Mesenchymal stem cell (in vitro differentiated cells and primary cell): ENCODE data around the gene PCMTD2.
A peak's percentile ranks its signal among the peaks of the same experiment; 100 is the strongest.

ENCODE experiments used
- DNase-seq: peaks from one replicate; pipeline ENCODE4 v3.0.0-alpha.2; 2013
- H2AFZ ChIP-seq: one replicate; pipeline ENCODE4 v1.6.1; 2013; ENCODE audit warnings: low read depth, mild to moderate bottlenecking, control low read depth, inconsistent platforms, low read length, moderate library complexity
- H2AK5ac ChIP-seq: 2 replicates; pipeline ENCODE4 v1.6.1; 2013; ENCODE audit warnings: low read length, moderate library complexity, mild to moderate bottlenecking, inconsistent platforms; ENCODE audit not compliant: severe bottlenecking
- H2BK120ac ChIP-seq: one replicate; pipeline ENCODE4 v1.6.1; 2013; ENCODE audit warnings: low read depth, mild to moderate bottlenecking, inconsistent platforms, low read length, moderate library complexity
- H2BK12ac ChIP-seq, 2 experiments: one replicate each; pipeline ENCODE4 v1.6.1; 2013; ENCODE audit warnings: inconsistent platforms in 2 of 2, low read length in 2 of 2, mild to moderate bottlenecking in 2 of 2, moderate library complexity in 2 of 2, control low read depth in 1 of 2
- H2BK15ac ChIP-seq: one replicate; pipeline ENCODE4 v1.6.1; 2013; ENCODE audit warnings: mild to moderate bottlenecking, low read depth, inconsistent platforms; ENCODE audit not compliant: poor library complexity, severe bottlenecking
- H2BK5ac ChIP-seq: 2 replicates; pipeline ENCODE4 v1.6.1; 2013; ENCODE audit warnings: low read depth, mild to moderate bottlenecking, low read length, control low read depth, inconsistent platforms; ENCODE audit not compliant: poor library complexity, severe bottlenecking
- H3K14ac ChIP-seq, 2 experiments: one replicate each; pipeline ENCODE4 v1.6.1; 2013; ENCODE audit warnings: inconsistent platforms in 2 of 2, low read length in 2 of 2, control low read depth in 1 of 2, mild to moderate bottlenecking in 1 of 2, moderate library complexity in 1 of 2
- H3K18ac ChIP-seq, 2 experiments: one replicate each; pipeline ENCODE4 v1.6.1; 2013; ENCODE audit warnings: inconsistent platforms in 2 of 2, low read length in 2 of 2, control low read depth in 1 of 2, low read depth in 1 of 2, mild to moderate bottlenecking in 1 of 2
- H3K23ac ChIP-seq, 2 experiments: one replicate each; pipeline ENCODE4 v1.6.1; 2013; ENCODE audit warnings: inconsistent platforms in 2 of 2, low read length in 2 of 2, mild to moderate bottlenecking in 2 of 2, moderate library complexity in 2 of 2, control low read depth in 1 of 2
- H3K27ac ChIP-seq: 2 replicates; pipeline ENCODE4 v1.5.1; 2013; ENCODE audit warnings: mild to moderate bottlenecking, moderate library complexity, low read length, control low read depth, inconsistent platforms; ENCODE audit not compliant: poor library complexity, severe bottlenecking
- H3K27me3 ChIP-seq, 2 experiments: 2 replicates each; pipeline versions ENCODE4 v1.6.1 to v1.7.0; 2013; ENCODE audit warnings: low read length in 2 of 2, mild to moderate bottlenecking in 2 of 2, moderate library complexity in 2 of 2, control low read depth in 1 of 2, inconsistent platforms in 1 of 2; ENCODE audit not compliant: control insufficient read depth in 1 of 2, insufficient read depth in 1 of 2
- H3K36me3 ChIP-seq, 2 experiments: 2 replicates each; pipeline versions ENCODE4 v1.6.1 to v1.7.0; 2013; ENCODE audit warnings: low read length in 2 of 2, control low read depth in 1 of 2, inconsistent platforms in 1 of 2, low read depth in 1 of 2, mild to moderate bottlenecking in 1 of 2; ENCODE audit not compliant: insufficient read depth in 2 of 2, control insufficient read depth in 1 of 2
- H3K4ac ChIP-seq, 2 experiments: one replicate each; pipeline ENCODE4 v1.6.1; 2013; ENCODE audit warnings: inconsistent platforms in 2 of 2, low read length in 2 of 2, mild to moderate bottlenecking in 2 of 2, moderate library complexity in 2 of 2, control low read depth in 1 of 2, low read depth in 1 of 2
- H3K4me1 ChIP-seq: 2 replicates; pipeline ENCODE4 v1.6.1; 2013; ENCODE audit warnings: low read depth, low read length, control low read depth; ENCODE audit not compliant: control insufficient read depth, insufficient read depth
- H3K4me2 ChIP-seq: 2 replicates; pipeline ENCODE4 v1.6.1; 2013; ENCODE audit warnings: low read length, mild to moderate bottlenecking, inconsistent platforms; ENCODE audit not compliant: poor library complexity, severe bottlenecking
- H3K4me3 ChIP-seq, 2 experiments: 2 replicates each; pipeline versions ENCODE4 v1.5.1 to v1.7.0; 2013; ENCODE audit warnings: low read length in 2 of 2, mild to moderate bottlenecking in 2 of 2, control low read depth in 1 of 2, low read depth in 1 of 2; ENCODE audit not compliant: insufficient read depth in 1 of 2
- H3K79me1 ChIP-seq: replicated peaks from 2 replicates; pipeline ENCODE4 v1.6.1; 2013; ENCODE audit warnings: mild to moderate bottlenecking, control low read depth, low read length, inconsistent platforms; ENCODE audit not compliant: poor library complexity, severe bottlenecking
- H3K9ac ChIP-seq: 2 replicates; pipeline ENCODE4 v1.7.0; 2013; ENCODE audit warnings: mild to moderate bottlenecking, low read length, moderate library complexity
- H3K9me3 ChIP-seq: 2 replicates; pipeline ENCODE4 v1.7.0; 2013; ENCODE audit warnings: mild to moderate bottlenecking, low read length; ENCODE audit not compliant: control insufficient read depth
- H4K8ac ChIP-seq: one replicate; pipeline ENCODE4 v1.6.1; 2013; ENCODE audit warnings: inconsistent platforms, mild to moderate bottlenecking, low read length, moderate library complexity
- H4K91ac ChIP-seq: one replicate; pipeline ENCODE4 v1.6.1; 2013; ENCODE audit warnings: mild to moderate bottlenecking, low read length, inconsistent platforms
- WGBS: methylation state at CpG from one replicate; pipeline ENCODE4 v1.1.7; 2013; ENCODE audit warnings: mixed read lengths; 5-methylcytosine and 5-hydroxymethylcytosine counted together

PCMTD2 gene

DNA sequence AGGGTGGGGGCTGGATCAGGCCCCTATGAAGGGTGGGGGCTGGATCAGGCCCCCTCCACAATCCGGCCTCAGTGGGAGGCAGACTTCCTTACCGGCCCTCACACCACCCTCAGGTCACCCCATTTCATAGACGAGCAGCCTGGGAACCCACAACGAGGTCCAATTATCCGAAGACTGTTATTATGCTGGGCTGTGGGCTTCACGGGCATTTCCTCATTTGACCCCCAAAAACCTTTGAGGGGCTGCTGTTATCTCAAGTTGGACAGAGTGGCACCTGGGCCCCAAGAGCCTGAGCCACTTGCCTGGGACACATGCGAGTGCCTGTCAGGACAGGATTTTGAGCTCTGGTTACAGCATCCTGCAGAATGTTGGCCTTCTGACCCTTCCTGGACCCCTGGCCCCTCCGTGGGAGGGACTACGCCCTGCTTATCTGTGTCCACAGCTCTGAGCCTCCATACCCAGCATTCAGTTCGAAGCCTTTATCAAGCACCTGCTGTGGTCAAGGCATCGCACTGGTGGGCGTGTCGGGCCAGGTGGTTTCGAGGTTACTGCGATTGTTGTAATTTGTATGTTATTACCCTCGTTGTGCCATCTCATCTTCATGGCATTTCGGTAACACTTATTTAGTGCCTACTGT is 34.5 kb upstream of the PCMTD2 start:
- Histone ChIP-seq H2BK15ac (no peak overlapping the region), H3K79me1 (no peaks in the 10 kb centered on the region), H4K8ac (no peak overlapping the region), H2AFZ (no peak overlapping the region), H3K9me3 (no peaks in the 10 kb centered on the region), H3K9ac (no peak overlapping the region), H3K27ac (no peak overlapping the region), H3K14ac (no peak overlapping the region), H3K36me3 (no peaks in the 10 kb centered on the region), H2BK120ac (no peak overlapping the region), H2BK5ac (no peak overlapping the region), H3K4me2 (no peak overlapping the region), H3K4me3 (no peak overlapping the region), H2AK5ac (no peak overlapping the region), H2BK12ac (no peak overlapping the region), H3K4ac (no peak overlapping the region), H3K4me1 (peaks cover 43% of the 10 kb centered on the region), H3K18ac (no peak overlapping the region), H3K23ac (no peak overlapping the region), H4K91ac (no peak overlapping the region), H3K27me3 (peaks cover 22 to 57% of the 10 kb centered on the region in 2 experiments)
- no peak for DNase-seq
- 87% methylated on average over 17 of the region's 17 CpGs for WGBS

DNA sequence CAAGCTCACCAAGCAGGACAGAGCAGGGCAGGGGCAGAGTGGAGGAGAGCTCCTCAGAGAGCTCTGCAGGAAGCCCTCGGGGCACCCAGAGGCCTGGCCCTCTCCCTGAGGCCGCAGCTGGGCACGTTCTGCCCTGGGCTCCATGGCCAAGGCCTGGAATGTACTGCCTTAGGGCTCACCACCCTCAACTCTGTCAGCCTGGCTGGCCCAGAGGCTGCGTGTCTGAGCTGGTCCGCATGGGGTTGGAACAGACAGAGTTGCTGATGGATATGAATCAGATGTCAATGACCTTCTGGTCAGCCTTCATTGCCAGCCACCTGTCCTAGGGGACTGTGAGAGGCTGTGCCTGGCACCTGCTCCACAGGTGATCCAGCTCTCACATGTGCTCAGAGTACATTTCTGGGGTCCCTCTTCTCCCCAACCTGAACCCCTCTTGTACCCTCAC is 33.2 kb upstream of the PCMTD2 start:
- peak; percentile 13 for DNase-seq
- Histone ChIP-seq H3K36me3 (no peaks in the 10 kb centered on the region), H3K9me3 (no peaks in the 10 kb centered on the region), H3K9ac (no peak overlapping the region), H3K27ac (no peak overlapping the region), H2BK120ac (no peak overlapping the region), H3K18ac (no peak overlapping the region), H2BK5ac (no peak overlapping the region), H3K23ac (no peak overlapping the region), H3K4ac (no peak overlapping the region), H2AFZ (no peak overlapping the region), H2AK5ac (peak overlapping the region; percentile 8), H3K79me1 (no peaks in the 10 kb centered on the region), H3K4me1 (peaks cover 43% of the 10 kb centered on the region), H2BK15ac (no peak overlapping the region), H4K91ac (no peak overlapping the region), H3K4me2 (no peak overlapping the region), H3K27me3 (peaks cover 18 to 56% of the 10 kb centered on the region in 2 experiments), H3K14ac (no peak overlapping the region), H4K8ac (no peak overlapping the region), H3K4me3 (no peak overlapping the region), H2BK12ac (peak overlapping the region in 1 of 2 experiments; percentile 24)
- WGBS: 78% methylated on average over 5 of the region's 5 CpGs

DNA sequence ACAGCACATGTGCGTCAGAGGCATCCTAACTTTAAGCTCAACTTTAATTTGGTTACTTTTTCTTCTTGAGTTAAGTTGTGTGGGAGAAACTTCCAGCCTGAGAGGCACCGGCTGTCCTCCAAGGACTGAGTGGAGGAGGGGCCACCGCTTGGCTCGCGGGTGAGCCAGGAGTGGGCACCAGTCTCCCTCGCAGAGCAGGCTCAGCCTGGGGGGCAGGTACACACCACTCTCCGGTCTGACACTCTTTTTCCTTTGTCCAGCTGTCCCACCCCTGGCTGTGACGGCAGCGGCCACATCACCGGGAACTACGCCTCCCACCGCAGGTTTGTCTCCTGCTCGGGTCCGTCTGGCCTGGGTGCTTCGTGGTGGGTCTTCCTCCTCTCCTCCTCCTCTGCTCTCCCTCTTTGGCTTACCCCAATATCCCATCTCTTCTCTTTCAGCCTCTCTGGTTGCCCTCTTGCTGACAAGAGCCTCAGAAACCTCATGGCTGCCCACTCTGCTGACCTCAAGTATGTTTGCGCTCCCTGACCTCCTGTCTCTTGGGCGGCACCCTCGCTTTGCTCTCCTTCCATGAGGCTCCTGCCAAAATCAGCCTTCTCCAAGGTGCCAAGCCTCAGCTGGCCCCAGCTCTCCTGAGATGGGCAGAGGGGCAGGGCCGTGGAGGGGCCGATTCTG is 32.6 kb upstream of the PCMTD2 start:
- Histone ChIP-seq H3K79me1 (no peaks in the 10 kb centered on the region), H2AK5ac (peak overlapping the region; percentile 21), H2BK120ac (no peak overlapping the region), H3K4me1 (peaks cover 43% of the 10 kb centered on the region), H3K18ac (no peak overlapping the region), H3K27me3 (peaks cover 19 to 55% of the 10 kb centered on the region in 2 experiments), H3K4me3 (no peak overlapping the region), H3K9ac (no peak overlapping the region), H4K8ac (no peak overlapping the region), H3K23ac (no peak overlapping the region), H3K4me2 (no peak overlapping the region), H2AFZ (no peak overlapping the region), H3K9me3 (no peaks in the 10 kb centered on the region), H3K36me3 (no peaks in the 10 kb centered on the region), H3K14ac (no peak overlapping the region), H2BK15ac (no peak overlapping the region), H3K4ac (no peak overlapping the region), H2BK5ac (no peak overlapping the region), H4K91ac (no peak overlapping the region), H3K27ac (peak overlapping the region; percentile 94), H2BK12ac (no peak overlapping the region)
- DNase-seq: no peak
- WGBS: 81% methylated on average over 20 of the region's 20 CpGs

DNA sequence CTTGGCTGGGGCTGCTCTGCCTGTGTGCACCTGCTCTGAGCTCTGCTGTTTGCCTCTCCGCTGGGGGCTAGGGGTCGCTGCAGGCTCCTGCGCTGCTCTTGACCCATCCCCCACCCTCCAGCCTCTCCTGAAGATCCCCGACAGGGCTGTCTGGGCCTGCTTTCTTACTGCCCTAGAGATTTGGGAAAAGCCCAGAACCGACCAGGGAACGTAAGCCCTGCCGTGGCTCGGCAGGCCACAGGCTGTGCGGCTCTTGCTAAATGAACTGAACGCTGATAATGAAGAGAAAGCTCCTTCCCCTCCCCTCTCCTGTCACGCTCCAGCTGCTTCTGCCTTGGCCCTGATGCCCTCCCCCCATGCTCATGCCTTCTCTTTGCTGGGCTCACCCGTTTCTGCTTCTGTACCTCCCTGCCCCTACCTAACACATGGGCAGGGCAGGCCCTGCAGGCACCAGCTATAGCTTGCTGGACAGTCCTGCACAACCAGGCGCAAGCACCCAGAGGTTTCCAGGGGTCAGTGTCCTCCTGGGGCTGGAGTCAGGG is 32.0 kb upstream of the PCMTD2 start:
- Histone ChIP-seq H2BK120ac (peak overlapping the region; percentile 77), H3K79me1 (no peaks in the 10 kb centered on the region), H3K27ac (peak overlapping the region; percentile 94), H2BK12ac (peak overlapping the region; percentile 81 to 90), H3K23ac (peak overlapping the region in 1 of 2 experiments; percentile 17), H3K9ac (no peak overlapping the region), H3K4me1 (peaks cover 43% of the 10 kb centered on the region), H2AFZ (no peak overlapping the region), H3K14ac (peak overlapping the region in 1 of 2 experiments; percentile 76), H3K36me3 (no peaks in the 10 kb centered on the region), H3K9me3 (no peaks in the 10 kb centered on the region), H2AK5ac (peak overlapping the region; percentile 85), H3K4me3 (no peak overlapping the region), H3K4ac (peak overlapping the region; percentile 10 to 52), H4K8ac (peak overlapping the region; percentile 86), H3K4me2 (no peak overlapping the region), H2BK5ac (peak overlapping the region; percentile 93), H2BK15ac (peak overlapping the region; percentile 84), H4K91ac (peak overlapping the region; percentile 96), H3K18ac (peak overlapping the region; percentile 38 to 73), H3K27me3 (peaks cover 22 to 55% of the 10 kb centered on the region in 2 experiments)
- peak; percentile 66 for DNase-seq
- WGBS: 20% methylated on average over 13 of the region's 13 CpGs
